GM19238 (cell line): Measurements from ENCODE around the gene MMP14.
"Not testable (repeated sequence)": the region's sequence is repeated elsewhere in the genome, so short reads cannot be mapped to it uniquely, and the experiment has no call there.

Experiments used
- DNase-seq: peaks from one replicate; pipeline ENCODE4 v3.0.0; 2011; ENCODE audit warnings: low spot score; ENCODE audit not compliant: insufficient read length

Gene MMP14

DNA sequence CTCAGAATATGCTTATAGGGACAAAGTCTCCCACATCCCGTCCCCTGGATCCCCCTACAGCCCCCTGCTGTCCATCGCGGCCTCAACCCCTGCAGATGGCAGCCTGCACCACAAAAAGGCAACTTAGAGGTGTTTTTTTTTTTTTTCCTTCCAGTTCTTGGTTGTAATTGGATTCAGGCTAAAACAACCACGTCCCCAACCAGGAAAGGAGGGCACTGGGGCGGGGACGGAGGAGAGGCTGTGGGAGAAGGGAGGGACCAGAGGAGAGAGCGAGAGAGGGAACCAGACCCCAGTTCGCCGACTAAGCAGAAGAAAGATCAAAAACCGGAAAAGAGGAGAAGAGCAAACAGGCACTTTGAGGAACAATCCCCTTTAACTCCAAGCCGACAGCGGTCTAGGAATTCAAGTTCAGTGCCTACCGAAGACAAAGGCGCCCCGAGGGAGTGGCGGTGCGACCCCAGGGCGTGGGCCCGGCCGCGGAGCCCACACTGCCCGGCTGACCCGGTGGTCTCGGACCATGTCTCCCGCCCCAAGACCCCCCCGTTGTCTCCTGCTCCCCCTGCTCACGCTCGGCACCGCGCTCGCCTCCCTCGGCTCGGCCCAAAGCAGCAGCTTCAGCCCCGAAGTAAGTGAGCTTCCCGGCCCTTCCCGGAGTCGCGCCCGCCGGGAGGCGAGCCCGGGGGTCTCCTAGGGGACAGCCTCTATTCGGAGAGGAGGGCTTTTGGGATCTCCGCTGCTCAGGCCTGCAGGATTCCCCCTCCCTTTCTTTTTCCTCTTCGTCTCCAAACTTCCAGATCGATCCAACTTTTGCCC, at the start of gene MMP14:
MMP14 (plus strand) TSS at position 285 of the 813 bp plus-strand sequence; CDS start at position 518, 233 bp downstream.
- DNase-seq: no peak

DNA sequence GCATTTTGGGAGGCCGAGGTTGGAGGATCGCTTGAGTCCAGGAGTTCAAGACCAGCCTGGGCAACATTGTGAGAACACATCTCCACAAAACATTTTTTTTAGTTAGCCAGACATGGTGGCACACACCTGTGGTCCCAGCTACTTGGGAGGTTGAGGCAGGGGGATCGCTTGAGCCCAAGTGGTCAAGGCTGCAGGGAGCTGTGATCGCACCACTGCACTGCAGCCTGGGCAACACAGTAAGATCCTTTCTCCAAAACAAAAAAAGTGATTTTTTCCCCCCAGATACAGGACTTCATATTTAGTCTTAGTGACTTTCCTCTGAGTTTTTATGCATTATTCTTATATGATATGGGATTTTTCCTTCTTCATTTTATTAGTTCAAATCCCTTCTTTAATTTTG, 49.7 kb upstream of the MMP14 start:
- DNase-seq: no peak

DNA sequence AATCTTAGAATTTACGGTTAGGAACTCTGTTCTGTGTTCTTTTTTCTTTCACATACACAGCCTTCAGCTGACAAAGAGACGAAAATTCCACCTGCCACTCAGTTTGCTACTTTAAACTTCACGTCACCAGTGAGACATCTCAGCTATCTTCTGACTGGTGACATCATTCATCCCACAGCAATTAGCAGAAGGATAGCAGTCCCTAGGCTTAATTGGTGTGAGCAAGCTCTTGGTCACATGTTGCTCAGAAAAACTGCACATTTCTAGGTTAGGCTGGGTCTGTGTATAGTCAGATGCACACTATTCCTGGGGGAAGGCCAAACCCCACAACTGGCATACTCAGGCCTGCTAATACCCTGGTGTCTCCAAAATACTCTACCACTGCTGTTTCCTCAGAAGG, 45.1 kb upstream of the MMP14 start:
- DNase-seq: no peak

- no peak for DNase-seq
Measured at GRCh38 chr14:22792158-22792557, 44.2 kb upstream of the MMP14 start.

DNA sequence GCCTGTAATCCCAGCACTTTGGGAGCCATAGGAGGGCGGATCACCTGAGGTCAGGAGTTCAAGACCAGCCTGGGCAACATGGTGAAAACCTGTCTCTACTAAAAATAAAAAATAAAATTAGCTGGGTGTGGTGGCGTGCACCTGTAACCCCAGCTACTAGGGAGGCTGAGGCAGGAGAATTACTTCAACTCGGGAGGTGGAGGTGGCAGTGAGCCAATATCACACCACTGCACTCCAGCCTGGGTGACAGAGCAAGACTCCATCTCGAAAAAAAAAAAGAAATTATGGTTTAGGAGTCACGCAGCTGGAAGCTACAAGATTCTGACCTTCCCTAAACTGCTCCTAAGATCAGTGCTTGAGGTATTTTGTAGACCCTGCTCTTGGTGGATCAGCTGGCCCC, 42.8 kb upstream of the MMP14 start:
- DNase-seq: not testable (repeated sequence)

- no peak for DNase-seq
Measured at GRCh38 chr14:22793976-22794375, 42.4 kb upstream of the MMP14 start.

DNA sequence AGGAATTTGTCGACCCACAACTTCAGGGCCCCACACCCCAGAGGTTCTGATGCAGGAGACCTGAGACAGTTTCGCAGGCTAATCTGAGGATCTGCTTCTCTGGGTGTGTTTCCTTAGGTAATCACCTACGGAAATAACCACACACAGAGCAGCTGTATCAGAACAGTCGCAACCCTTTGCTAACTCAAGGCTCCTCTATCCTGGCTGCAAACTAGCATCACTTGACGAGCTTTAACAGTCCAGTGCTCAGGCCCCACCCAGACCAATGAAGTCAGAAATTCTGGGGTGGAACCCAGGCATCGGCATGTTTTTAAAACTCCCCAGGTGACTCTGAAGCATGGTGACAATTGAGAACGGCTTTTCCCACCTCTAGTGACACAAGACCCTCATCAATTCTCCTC, 41.8 kb upstream of the MMP14 start:
- no peak for DNase-seq

GRCh38 chr14:22796087-22796707, 40.2 kb upstream of the MMP14 start:
- DNase-seq: no peak

DNA sequence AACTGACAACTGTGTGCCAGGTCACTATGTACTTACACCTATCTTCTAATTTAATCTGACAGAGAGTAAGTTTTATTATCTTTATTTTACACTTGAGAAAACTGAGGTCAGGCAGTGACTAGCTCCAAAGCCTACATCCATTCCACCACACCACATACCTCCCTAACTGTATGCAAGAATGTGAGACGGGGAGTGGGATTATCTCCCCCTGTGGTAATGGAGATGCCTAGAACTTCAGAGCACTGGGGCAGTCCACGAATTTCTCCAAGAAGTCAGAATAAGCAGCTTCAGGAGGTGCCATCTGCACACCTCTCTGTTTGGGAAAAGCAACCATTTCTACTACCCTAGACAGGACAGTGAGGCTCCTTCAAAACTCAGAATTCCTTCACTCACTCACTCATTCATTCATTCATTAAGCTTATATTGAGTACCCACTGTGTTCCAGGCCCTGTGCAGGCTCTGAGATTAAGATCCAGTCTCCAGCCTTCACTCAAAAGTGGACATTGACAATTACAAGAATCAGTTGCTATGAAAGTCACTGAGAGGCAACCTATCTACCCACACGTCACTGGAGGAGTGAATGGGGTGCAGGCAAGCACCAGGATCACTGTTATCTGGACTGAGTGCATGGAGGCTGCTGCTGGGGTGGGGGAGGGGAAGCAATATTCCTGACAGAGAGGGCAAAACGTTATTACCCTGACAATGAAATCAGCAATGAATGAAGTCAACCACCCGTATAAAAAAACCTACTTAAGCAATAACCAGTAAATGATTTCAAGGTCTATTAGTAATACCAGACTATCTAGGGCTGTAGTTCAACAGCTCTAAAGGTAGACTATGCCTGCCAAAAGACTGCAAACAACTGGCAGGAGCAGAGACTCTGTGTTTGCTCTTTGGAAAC, 39.1 kb upstream of the MMP14 start:
- no peak for DNase-seq

DNA sequence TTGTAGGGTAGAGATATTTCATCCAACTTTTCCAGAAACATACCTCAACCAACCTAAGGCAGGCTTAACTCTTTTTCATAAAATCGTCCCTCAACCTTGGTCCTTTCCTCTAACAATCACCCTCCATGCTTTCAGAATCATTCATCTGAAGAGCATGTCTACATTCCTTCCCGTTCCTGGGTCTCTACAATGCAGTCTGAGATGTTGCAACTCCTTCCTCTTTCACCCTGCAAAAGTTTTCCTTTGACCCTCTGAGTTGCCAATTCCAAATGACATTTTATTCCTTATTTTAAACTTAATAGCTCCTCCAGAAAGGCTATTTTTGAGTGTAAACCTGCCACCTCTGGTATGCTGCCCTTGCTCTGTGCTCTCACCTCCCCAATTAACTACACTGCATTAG, 37.9 kb upstream of the MMP14 start:
- DNase-seq: no peak

- DNase-seq: no peak
Measured at GRCh38 chr14:22800346-22800745, 36.0 kb upstream of the MMP14 start.

DNA sequence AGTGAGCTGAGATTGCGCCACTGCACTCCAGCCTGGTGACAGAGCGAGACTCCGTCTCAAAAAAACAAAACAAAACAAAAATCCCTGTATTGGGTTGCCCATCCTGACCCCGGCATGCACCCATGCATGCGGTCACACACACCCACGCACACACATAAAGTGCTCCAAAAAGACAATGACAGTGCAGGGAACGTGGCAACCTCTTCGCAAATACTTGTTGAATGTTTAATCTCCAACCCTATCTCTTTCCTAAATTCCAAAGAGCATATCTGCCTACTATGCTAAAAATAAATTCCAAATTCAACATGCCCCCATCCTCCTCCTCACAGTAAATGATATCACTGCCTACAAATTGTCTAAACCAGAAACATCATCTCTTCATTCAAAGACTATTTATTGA, 34.7 kb upstream of the MMP14 start:
- DNase-seq: no peak

DNA sequence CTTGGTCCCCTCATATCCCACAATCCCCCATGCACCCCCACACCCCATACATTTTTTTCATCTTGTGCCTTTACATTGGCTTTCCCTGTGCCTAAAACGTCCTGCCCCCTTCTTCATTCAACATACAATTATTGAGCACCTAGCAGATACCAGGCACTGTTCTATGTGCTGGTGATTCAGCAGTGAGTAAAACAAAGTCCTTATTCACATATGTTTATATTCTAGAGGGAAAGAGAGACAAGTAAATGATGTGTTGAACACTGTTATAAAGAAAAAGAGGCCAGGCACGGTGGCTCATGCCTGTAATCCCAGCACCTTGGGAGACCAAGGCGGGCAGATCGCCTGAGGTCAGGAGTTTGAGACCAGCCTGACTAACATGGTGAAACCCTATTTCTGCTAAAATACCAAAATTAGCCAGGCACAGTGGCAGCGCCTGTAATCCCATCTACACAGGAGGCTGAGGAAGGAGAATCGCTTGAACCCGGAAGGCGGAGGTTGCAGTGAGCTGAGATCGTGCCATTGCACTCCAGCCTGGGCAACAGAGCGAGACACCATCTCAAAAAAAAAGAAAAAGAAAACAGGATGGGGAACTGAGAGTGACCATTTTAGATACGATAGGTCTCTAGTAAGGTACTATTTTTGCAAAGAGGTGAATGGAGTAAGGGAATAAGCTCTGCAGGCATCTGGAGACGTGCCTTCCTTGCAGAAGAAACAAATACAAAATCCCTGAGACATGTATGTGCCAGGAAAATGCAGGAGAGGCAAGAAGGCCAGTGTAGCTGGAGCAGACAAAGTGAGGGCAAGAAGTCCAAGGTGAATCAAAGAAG, 33.3 kb upstream of the MMP14 start:
- no peak for DNase-seq

DNA sequence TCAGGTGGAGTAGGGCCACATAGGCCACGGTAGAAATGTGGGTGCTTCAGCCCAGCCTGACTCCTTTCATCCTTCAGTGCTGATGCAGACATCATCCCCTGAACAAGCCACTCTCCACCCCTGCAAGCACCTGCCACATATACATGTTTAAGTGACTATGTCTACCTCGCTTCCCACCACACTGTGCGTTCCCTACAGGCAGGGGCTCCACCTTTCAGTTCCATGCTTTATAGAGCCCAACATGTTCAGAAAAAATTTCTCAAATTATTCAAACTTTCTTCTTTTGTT, 32.8 kb upstream of the MMP14 start:
- no peak for DNase-seq

DNA sequence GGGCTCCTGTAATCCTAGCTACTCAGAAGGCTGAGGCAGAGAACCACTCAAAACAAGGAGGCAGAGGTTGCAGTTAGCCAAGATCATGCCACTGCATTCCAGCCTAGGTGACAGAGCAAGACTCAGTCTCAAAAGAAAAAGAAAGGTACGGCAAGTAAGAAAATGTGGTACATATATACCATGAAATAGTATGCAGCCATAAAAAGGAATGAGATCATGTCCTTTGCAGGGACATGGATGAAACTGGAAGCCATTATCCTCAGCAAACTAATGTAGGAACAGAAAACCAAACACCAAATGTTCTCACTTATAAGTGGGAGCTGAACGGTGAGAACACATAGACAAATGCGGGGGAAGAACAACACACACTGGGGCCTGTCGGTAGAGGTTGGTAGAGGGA, 31.1 kb upstream of the MMP14 start:
- not testable (repeated sequence) for DNase-seq

GRCh38 chr14:22807432-22808087, 28.8 kb upstream of the MMP14 start:
- no peak for DNase-seq

GRCh38 chr14:22808388-22809209, 27.8 kb upstream of the MMP14 start:
- DNase-seq: no peak

- no peak for DNase-seq
Measured at GRCh38 chr14:22811722-22812121, 24.7 kb upstream of the MMP14 start.

- no peak for DNase-seq
Measured at GRCh38 chr14:22812744-22813143, 23.6 kb upstream of the MMP14 start.

- no peak for DNase-seq
Measured at GRCh38 chr14:22813145-22813544, 23.2 kb upstream of the MMP14 start.
